T1000 (cell line): ENCODE results near the gene HMX3.
"Not testable (repeated sequence)": the region's sequence is repeated elsewhere in the genome, so short reads cannot be mapped to it uniquely, and the experiment has no call there.

Experiments
- DNase-seq: peaks from one replicate; lab custom pipeline; 2025; ENCODE audit warnings: mixed read lengths; lab: John Stamatoyannopoulos, UW

Gene HMX3

DNA sequence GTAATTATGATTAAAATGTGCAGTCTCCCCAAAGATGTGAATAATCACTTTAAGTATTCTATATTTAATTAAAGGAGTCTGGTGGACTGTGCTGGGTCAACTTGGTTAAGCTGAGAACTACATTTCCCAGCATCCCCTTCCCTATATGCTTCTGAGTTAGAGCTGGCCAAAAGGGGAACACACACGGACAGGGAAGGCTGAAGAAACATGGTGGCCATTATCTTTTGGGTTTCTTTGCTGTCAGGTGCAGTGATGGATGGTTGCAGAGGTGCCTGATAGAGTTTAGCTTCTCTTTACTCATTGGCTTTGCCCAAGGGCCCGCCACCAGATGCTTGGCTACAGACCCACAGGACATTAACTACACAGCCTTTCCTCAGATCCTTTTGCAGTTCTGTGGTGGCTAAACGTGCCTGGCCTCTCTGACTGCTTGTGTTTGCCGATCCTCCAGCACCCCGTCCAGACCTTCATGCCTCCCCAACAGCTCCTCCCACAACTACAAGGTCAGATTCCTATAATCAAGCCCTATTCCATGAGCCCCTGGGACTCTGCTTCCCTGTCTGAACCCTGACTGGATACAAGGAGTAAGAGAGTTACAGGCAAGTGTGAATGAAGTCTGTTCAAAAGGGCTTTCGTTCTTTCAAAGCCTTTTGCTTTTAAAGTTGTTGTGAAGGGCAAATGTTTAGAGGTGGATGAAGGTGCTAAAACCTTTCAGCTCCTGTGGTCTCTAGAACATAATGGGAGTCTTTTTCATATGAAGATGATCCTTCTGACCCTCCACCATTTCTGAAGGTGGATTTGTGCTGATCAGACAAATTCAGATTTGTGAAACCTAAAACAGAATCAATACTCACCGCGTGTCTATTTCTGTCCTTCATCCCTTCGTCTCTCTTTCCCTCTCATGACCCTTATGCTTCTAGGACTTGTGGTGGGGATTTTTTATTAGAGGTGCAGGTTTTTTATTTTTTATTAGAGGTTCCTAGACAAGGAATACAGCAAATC, 39.9 kb downstream of the HMX3 start:
- no peak for DNase-seq

DNA sequence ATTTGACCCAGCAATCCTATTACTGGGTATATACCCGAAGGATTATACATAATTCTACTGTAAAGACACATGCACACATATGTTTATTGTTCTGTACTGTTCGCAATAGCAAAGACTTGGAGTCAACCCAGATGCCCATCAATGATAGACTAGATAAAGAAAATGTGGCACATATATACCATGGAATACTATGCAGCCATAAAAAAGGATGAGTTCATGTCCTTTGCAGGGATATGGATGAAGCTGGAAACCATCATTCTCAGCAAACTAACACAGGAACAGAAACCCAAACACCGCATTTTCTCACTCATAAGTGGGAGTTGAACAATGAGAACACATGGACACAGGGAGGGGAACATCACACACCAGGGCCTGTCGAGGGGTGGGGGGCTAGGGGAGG, 42.6 kb downstream of the HMX3 start:
- DNase-seq, result not testable (repeated sequence)

DNA sequence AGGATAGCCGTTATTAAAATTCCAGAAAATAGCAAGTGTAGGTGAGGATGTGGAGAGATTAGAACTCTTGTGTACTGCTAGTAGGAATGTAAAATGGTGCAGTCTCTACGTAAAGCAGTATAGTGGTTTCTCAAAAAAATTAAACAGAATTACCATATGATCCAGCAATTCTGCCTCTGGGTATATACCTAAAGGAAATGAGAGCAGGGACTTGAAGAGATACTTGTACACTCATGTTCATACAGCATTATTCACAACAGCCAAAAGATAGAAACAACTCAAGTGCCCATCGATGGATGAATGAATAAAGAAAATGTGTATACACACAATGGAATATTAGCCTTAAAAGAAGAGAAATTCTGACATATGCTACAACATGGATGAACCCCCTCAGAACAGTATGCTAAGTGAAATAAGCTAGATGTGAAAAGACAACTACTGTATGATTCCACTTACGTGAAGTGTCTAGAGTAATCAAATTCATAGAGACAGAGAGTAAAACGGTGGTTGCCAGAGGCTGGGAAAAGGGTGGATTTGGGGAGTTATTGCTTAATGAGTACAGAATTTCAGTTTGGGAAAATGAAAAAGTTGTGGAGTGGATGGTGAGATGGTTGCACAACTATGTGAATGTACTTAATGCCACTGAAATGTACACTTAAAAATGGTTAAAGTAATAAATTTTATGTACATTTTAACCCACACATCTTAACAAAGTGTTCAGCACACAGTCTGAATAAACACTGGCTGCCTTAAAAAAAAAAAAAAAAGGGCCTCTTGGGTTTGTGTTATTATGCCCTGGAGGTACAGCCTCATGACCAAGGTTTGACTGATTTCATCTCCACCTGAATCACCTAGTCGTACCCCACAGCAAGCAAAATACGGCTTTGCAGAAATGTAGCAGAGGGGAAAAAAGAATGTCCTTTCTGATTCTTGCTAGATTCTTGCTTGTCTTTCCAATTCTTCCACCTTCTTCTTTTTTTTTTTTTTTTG, 44.6 kb downstream of the HMX3 start:
- no peak for DNase-seq

DNA sequence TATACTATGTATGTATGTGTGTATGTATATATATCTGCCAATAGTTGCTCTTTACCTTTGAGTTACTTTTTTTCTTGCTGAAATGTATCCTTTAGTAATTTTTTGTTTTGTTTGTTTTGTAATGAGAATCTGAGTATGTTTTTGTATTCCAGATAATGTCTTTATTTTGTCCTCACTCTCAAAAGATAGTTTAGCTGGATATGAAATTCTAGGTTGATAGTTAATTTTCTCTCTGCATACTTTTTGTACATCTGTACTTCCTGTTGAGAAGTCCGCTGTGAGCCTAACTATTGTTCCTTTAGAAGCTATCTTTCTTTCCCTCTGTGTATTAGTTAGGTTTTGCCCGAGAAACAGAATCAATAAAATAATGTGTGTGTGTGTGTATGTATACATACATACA, 48.0 kb downstream of the HMX3 start:
- no peak for DNase-seq

DNA sequence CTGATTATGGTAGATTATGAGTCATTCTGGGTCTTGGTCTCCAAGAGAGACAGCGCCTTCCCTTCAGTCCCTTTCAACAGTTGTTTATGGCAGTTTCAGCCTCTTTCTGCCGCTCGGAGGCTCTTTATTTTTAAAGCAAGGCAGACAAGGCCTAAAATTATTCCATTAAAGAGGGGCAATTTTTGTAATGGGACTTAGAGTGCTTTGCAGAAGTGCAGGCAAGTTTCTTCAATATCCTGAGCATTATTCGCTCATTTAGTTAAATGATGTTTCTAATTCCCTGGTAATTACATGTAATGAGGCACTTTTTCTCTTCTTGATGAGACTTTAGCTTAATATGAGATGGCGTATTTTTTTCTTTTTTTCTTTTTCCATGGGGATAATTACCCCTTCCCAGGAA, 52.0 kb downstream of the HMX3 start:
- DNase-seq, result no peak
